Liver (tissue), 3 donors: ENCODE measurements around the gene TFF3.

Source experiments
- ATF3 ChIP-seq: IDR thresholded peaks from 2 replicates; pipeline ENCODE4 v1.6.1; 2016; ENCODE audit warnings: antibody characterized with exemption
- CTCF ChIP-seq: fragments of 150-350 bp; IDR thresholded peaks from 2 replicates; pipeline ENCODE4 v1.5.1; 2017; ENCODE audit warnings: improper control_type of control experiment, low read depth, low read length; ENCODE audit not compliant: missing input control
- GABPA ChIP-seq, 2 donors: IDR thresholded peaks in 1 of 2; conservative IDR thresholded peaks in 1 of 2; 2 replicates each; pipeline ENCODE4 v1.6.1; 2016; ENCODE audit warnings: antibody characterized with exemption in 2 of 2, mild to moderate bottlenecking in 1 of 2, moderate library complexity in 1 of 2
- HNF4G ChIP-seq: IDR thresholded peaks from 2 replicates; pipeline ENCODE4 v1.6.1; 2016; ENCODE audit warnings: antibody characterized with exemption
- MAX ChIP-seq: IDR thresholded peaks from 2 replicates; pipeline ENCODE4 v1.6.1; 2016; ENCODE audit warnings: antibody characterized with exemption
- SP1 ChIP-seq: IDR thresholded peaks from 2 replicates; pipeline ENCODE4 v1.6.1; 2018; ENCODE audit warnings: antibody characterized with exemption, mild to moderate bottlenecking
- TAF1 ChIP-seq: conservative IDR thresholded peaks from 2 replicates; pipeline ENCODE4 v1.6.1; 2016; ENCODE audit warnings: antibody characterized with exemption, mild to moderate bottlenecking
- donor health status: healthy.
- donor health status: healthy.

GRCh38 chr21:42304556-42305454 is 10.4 kb downstream of the TFF3 start:
- TF ChIP-seq CTCF (no peak), GABPA (IDR thresholded peaks at IDR 0.05 in 1 of 2, conservative IDR thresholded peaks at IDR 0.05 in 1 of 2) (no peak), HNF4G (no peak), SP1 (no peak), TAF1 (no peak), ATF3 (no peak), MAX (no peak)
